Nephron (organoid): ENCODE measurements around the gene RICTOR.

Experiments
- H3K27ac Mint-ChIP-seq, 3 experiments: 2 replicates each; pipeline ENCODE4 v1.8.0; 2020; ENCODE audit warnings: mixed read lengths in 3 of 3, mild to moderate bottlenecking in 2 of 3, moderate library complexity in 1 of 3
- H3K27me3 Mint-ChIP-seq: 2 replicates; pipeline ENCODE4 v1.8.0; 2021; ENCODE audit warnings: low read depth, mild to moderate bottlenecking, moderate library complexity, mixed read lengths
- H3K36me3 Mint-ChIP-seq: 2 replicates; pipeline ENCODE4 v1.8.0; 2020; ENCODE audit warnings: low read depth, mixed read lengths
- H3K4me1 Mint-ChIP-seq: 2 replicates; pipeline ENCODE4 v1.8.0; 2020; ENCODE audit warnings: mixed read lengths
- H3K4me3 Mint-ChIP-seq, 3 experiments: 2 replicates each; pipeline ENCODE4 v1.8.0; 2020; ENCODE audit warnings: mild to moderate bottlenecking in 3 of 3, mixed read lengths in 3 of 3, moderate library complexity in 2 of 3
- H3K9me3 Mint-ChIP-seq: 2 replicates; pipeline ENCODE4 v1.8.0; 2020; ENCODE audit warnings: mixed read lengths
- CTCF ChIP-seq, 3 experiments: fragments of 200-600 bp; sonication (generic); IDR thresholded peaks; one replicate each; pipeline ENCODE4 v1.5.0; 2021; ENCODE audit warnings: antibody characterized with exemption in 3 of 3; ENCODE audit not compliant: unreplicated experiment in 3 of 3

RICTOR gene

GRCh38 chr5:38961691-38962090 lies 112.5 kb downstream of the RICTOR start:
- no peak overlapping the region for H3K4me3 Mint-ChIP-seq
- no peaks in the 10 kb centered on the region for H3K9me3 Mint-ChIP-seq
- TF ChIP-seq CTCF (IDR thresholded peaks at IDR 0.05; ENCODE audit: unreplicated experiment in 3 of 3): no peak
- no peak overlapping the region for H3K27ac Mint-ChIP-seq
- no peaks in the 10 kb centered on the region for H3K4me1 Mint-ChIP-seq
- no peaks in the 10 kb centered on the region for H3K27me3 Mint-ChIP-seq
- peaks cover 52% of the 10 kb centered on the region for H3K36me3 Mint-ChIP-seq

- Mint-ChIP-seq H3K36me3 (peaks cover 67% of the 10 kb centered on the region), H3K27ac (no peak overlapping the region), H3K9me3 (no peaks in the 10 kb centered on the region), H3K4me3 (no peak overlapping the region), H3K4me1 (no peaks in the 10 kb centered on the region), H3K27me3 (no peaks in the 10 kb centered on the region)
- TF ChIP-seq CTCF (IDR thresholded peaks at IDR 0.05; ENCODE audit: unreplicated experiment in 3 of 3): no peak
These were observed 120.7 kb downstream of the RICTOR start for GRCh38 chr5:38953426-38954012.

GRCh38 chr5:38948501-38948900 lies 125.7 kb downstream of the RICTOR start:
- no peak overlapping the region for H3K4me3 Mint-ChIP-seq
- H3K27ac Mint-ChIP-seq: no peak overlapping the region
- no peaks in the 10 kb centered on the region for H3K4me1 Mint-ChIP-seq
- H3K9me3 Mint-ChIP-seq: no peaks in the 10 kb centered on the region
- TF ChIP-seq CTCF (IDR thresholded peaks at IDR 0.05; ENCODE audit: unreplicated experiment in 3 of 3): no peak
- H3K36me3 Mint-ChIP-seq: peaks cover 54% of the 10 kb centered on the region
- no peaks in the 10 kb centered on the region for H3K27me3 Mint-ChIP-seq

- Mint-ChIP-seq H3K27me3 (no peaks in the 10 kb centered on the region), H3K9me3 (no peaks in the 10 kb centered on the region), H3K36me3 (peaks cover 42% of the 10 kb centered on the region), H3K4me3 (no peak overlapping the region), H3K4me1 (no peaks in the 10 kb centered on the region), H3K27ac (no peak overlapping the region)
- no peak for TF ChIP-seq CTCF (IDR thresholded peaks at IDR 0.05; ENCODE audit: unreplicated experiment in 3 of 3)
These were observed 129.9 kb downstream of the RICTOR start for GRCh38 chr5:38944282-38944681.

GRCh38 chr5:38941912-38942311 lies 132.3 kb downstream of the RICTOR start:
- H3K9me3 Mint-ChIP-seq: no peaks in the 10 kb centered on the region
- H3K4me3 Mint-ChIP-seq: no peak overlapping the region
- no peak overlapping the region for H3K27ac Mint-ChIP-seq
- H3K27me3 Mint-ChIP-seq: no peaks in the 10 kb centered on the region
- no peak for TF ChIP-seq CTCF (IDR thresholded peaks at IDR 0.05; ENCODE audit: unreplicated experiment in 3 of 3)
- H3K36me3 Mint-ChIP-seq: peaks cover 39% of the 10 kb centered on the region
- no peaks in the 10 kb centered on the region for H3K4me1 Mint-ChIP-seq

- no peaks in the 10 kb centered on the region for H3K4me1 Mint-ChIP-seq
These were observed 133.9 kb downstream of the RICTOR start for GRCh38 chr5:38940230-38940858.

More at GRCh38 chr5:38940230-38940858, 133.9 kb downstream of the RICTOR start:
- Mint-ChIP-seq H3K27ac (no peak overlapping the region), H3K36me3 (peaks cover 45% of the 10 kb centered on the region), H3K4me3 (no peak overlapping the region), H3K9me3 (no peaks in the 10 kb centered on the region), H3K27me3 (no peaks in the 10 kb centered on the region)
- no peak for TF ChIP-seq CTCF (IDR thresholded peaks at IDR 0.05; ENCODE audit: unreplicated experiment in 3 of 3)
